Gastrocnemius medialis (tissue), 4 donors: ENCODE data around the gene FBXL5. TPM values are rescaled to one million over a fixed set of nuclear protein-coding genes. Genes with fewer than 3 reads are reported as not detected.

Experiments
- ATAC-seq, 2 donors: fragments of 150-250 bp; one replicate each; pipeline ENCODE4 v1.9.1; 2016
- DNase-seq, 2 donors: peaks; one replicate each; pipeline ENCODE4 v3.0.0-alpha.2; 2019
- H3K27ac ChIP-seq, 4 donors: fragments of 200-600 bp; sonication (generic); 1 replicate in 1 of 4; 2 replicates in 3 of 4; pipeline ENCODE4 v1.5.1; 2016 to 2018; ENCODE audit warnings: mild to moderate bottlenecking in 2 of 4, moderate library complexity in 1 of 4
- H3K27me3 ChIP-seq, 3 donors: fragments of 200-600 bp; sonication (generic) in 2 of 3; 1 replicate in 1 of 3; 2 replicates in 2 of 3; pipeline versions ENCODE4 v1.5.1 to v1.6.0; 2016 to 2019; ENCODE audit warnings: mild to moderate bottlenecking in 1 of 3, moderate library complexity in 1 of 3
- H3K36me3 ChIP-seq, 2 donors: fragments of 200-600 bp; sonication (generic) in 1 of 2; one replicate each; pipeline ENCODE4 v1.5.1; 2017 to 2018
- H3K4me1 ChIP-seq, 2 donors: fragments of 200-600 bp; sonication (generic) in 1 of 2; one replicate each; pipeline ENCODE4 v1.5.1; 2016 to 2017; ENCODE audit warnings: mild to moderate bottlenecking in 2 of 2
- H3K4me3 ChIP-seq, 4 donors: fragments of 200-600 bp; sonication (generic) in 3 of 4; 1 replicate in 1 of 4; 2 replicates in 3 of 4; pipeline ENCODE4 v1.5.1; 2016 to 2019; ENCODE audit warnings: mild to moderate bottlenecking in 2 of 4
- H3K9me3 ChIP-seq, 3 donors: fragments of 200-600 bp; sonication (generic) in 2 of 3; 1 replicate in 1 of 3; 2 replicates in 2 of 3; pipeline ENCODE4 v1.5.1; 2016 to 2019
- POLR2A ChIP-seq, 2 donors: fragments of 450-650 bp; IDR thresholded peaks; one replicate each; pipeline ENCODE4 v1.6.1; 2017; ENCODE audit warnings: antibody characterized with exemption in 2 of 2, mild to moderate bottlenecking in 2 of 2, moderate library complexity in 2 of 2
- in situ Hi-C, 4 donors: fragments of 200-750 bp; cut with MboI; loops; one replicate each; pipeline versions ENCODE4 v1.15.0 to v1.8.0; 2017; ENCODE audit warnings: low sequenced_read_pairs in 4 of 4
- intact Hi-C: fragments of 100-400 bp; cut with DNase I; formaldehyde crosslinking; loops from one replicate; pipeline ENCODE4 v1.15.1; 2023; ENCODE audit warnings: low total_unique reads
- total RNA-seq, 4 donors: library from RNA; depleted of rRNA; stranded (reverse); fragments of >200 nt; gene quantifications; one replicate each; pipeline versions ENCODE4 v1.1.0 to v1.2.3, GENCODE V29; 2016
- TF ChIP-seq, protein P1 (sequence below), 5 experiments: fragments of 450-650 bp in 3 of 5; fragments of 200-600 bp in 2 of 5; sonication (generic) in 2 of 5; IDR thresholded peaks in 4 of 5; conservative IDR thresholded peaks in 1 of 5; 1 replicate in 4 of 5; 2 replicates in 1 of 5; pipeline ENCODE4 v1.5.1; 2016 to 2019; ENCODE audit warnings: antibody characterized with exemption in 5 of 5, mild to moderate bottlenecking in 3 of 5, moderate library complexity in 3 of 5

The FBXL5 gene
- total RNA-seq, 4 donors from 2014 or later: 81.7 to 106 (median 89.8) TPM

DNA sequence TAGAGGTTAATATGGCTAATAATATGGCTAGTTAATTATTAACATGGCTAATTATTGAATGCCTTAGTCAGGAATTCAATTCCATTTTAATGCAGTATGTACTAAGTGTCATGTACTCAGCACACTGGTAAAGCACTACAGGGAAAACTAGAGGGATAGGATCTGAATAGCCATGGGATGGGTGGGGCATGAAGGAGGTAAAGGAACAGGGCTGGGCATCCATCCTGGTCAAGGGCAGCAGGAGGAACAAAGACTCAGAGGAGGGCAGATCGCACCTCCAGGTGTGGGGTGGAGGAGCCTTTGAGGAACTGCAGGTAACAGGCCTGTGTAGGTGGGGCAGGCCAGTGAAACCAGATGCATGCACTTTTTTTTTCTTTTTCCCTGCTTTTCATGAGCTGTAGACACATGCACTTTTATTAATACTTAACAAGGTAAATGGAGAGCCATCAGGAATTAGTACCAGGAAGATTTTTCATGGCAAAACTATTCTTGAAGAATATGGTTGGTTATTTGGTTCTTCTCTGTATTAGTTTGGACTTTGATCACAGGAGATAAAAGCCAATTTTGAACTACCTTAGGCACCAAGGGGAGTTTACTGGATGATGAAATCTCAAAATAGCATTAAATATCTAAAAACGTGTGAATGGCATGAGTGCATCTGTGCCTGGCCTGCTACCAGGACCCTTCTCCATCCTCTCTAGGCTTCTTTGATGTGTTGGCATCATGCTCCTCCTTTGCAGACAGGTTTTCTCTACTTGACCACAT lies 97.2 kb downstream of the FBXL5 start:
- in situ Hi-C loops (no loop called here), intact Hi-C loops (no loop called here)
- H3K36me3 ChIP-seq: no peaks in the 10 kb centered on the region
- H3K9me3 ChIP-seq: no peaks in the 10 kb centered on the region
- no peaks in the 10 kb centered on the region for H3K27me3 ChIP-seq
- no peak overlapping the region for H3K4me3 ChIP-seq
- H3K4me1 ChIP-seq: peaks cover 0 to 7% of the 10 kb centered on the region in 2 donors
- H3K27ac ChIP-seq: no peak overlapping the region
- no peak for DNase-seq
- no peak for ATAC-seq
- no peak for TF ChIP-seq POLR2A (IDR thresholded peaks at IDR 0.05)
- TF ChIP-seq, protein P1, sequence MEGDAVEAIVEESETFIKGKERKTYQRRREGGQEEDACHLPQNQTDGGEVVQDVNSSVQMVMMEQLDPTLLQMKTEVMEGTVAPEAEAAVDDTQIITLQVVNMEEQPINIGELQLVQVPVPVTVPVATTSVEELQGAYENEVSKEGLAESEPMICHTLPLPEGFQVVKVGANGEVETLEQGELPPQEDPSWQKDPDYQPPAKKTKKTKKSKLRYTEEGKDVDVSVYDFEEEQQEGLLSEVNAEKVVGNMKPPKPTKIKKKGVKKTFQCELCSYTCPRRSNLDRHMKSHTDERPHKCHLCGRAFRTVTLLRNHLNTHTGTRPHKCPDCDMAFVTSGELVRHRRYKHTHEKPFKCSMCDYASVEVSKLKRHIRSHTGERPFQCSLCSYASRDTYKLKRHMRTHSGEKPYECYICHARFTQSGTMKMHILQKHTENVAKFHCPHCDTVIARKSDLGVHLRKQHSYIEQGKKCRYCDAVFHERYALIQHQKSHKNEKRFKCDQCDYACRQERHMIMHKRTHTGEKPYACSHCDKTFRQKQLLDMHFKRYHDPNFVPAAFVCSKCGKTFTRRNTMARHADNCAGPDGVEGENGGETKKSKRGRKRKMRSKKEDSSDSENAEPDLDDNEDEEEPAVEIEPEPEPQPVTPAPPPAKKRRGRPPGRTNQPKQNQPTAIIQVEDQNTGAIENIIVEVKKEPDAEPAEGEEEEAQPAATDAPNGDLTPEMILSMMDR (IDR thresholded peaks at IDR 0.05 in 4 of 5, conservative IDR thresholded peaks at IDR 0.05 in 1 of 5): no peak

GRCh38 chr4:15556511-15557092 lies 98.6 kb downstream of the FBXL5 start:
- ATAC-seq (no peak), DNase-seq (no peak)
- no peak for TF ChIP-seq POLR2A (IDR thresholded peaks at IDR 0.05)
- TF ChIP-seq, protein P1 (IDR thresholded peaks at IDR 0.05 in 4 of 5, conservative IDR thresholded peaks at IDR 0.05 in 1 of 5): no peak
- no peaks in the 10 kb centered on the region for H3K9me3 ChIP-seq
- no peaks in the 10 kb centered on the region for H3K27me3 ChIP-seq
- in situ Hi-C loops: no loop called here
- H3K27ac ChIP-seq: no peak overlapping the region
- intact Hi-C loops: no loop called here
- H3K36me3 ChIP-seq: no peaks in the 10 kb centered on the region
- H3K4me3 ChIP-seq: no peak overlapping the region
- peaks cover 0 to 7% of the 10 kb centered on the region in 2 donors for H3K4me1 ChIP-seq

Other genes with a start within 250 kb of the FBXL5 start
- gene C1QTNF7, start 227.3 kb downstream of the FBXL5 start, total RNA-seq: 10 to 100 TPM in 1 of 4 donors, under 1 TPM in 3; 0.29 to 11.6 (median 0.72) TPM
- 1 to 10 TPM; 1.1 to 4.0 (median 2.9) TPM for gene CC2D2A, start 185.5 kb downstream of the FBXL5 start, total RNA-seq
- gene FAM200B, start 26.5 kb upstream of the FBXL5 start, total RNA-seq: 10 to 100 TPM; 16.5 to 33.3 (median 21.1) TPM
- 1 to 10 TPM in 2 of 4 donors, under 1 TPM in 2; 0.26 to 2.1 (median 0.95) TPM for gene BST1, start 47.7 kb upstream of the FBXL5 start, total RNA-seq
- 1 to 10 TPM in 3 of 4 donors, under 1 TPM in 1; 0.73 to 9.0 (median 2.4) TPM for gene CD38, start 123.0 kb upstream of the FBXL5 start, total RNA-seq